T-helper 22 cell (primary cell): ENCODE results near the gene HS6ST2.

Experiments
- DNase-seq: peaks from one replicate; pipeline ENCODE4 v3.0.0-alpha.2; 2020; ENCODE audit warnings: low read depth

The HS6ST2 gene

GRCh38 chrX:132613801-132614200 lies 344.6 kb downstream of the HS6ST2 start:
- DNase-seq = no peak

GRCh38 chrX:132612821-132613564 lies 345.4 kb downstream of the HS6ST2 start:
- no peak for DNase-seq

- DNase-seq = no peak
These were observed 347.9 kb downstream of the HS6ST2 start for GRCh38 chrX:132610536-132610935.

GRCh38 chrX:132609362-132609848 lies 349.0 kb downstream of the HS6ST2 start:
- DNase-seq = no peak

- no peak for DNase-seq
These were observed 354.6 kb downstream of the HS6ST2 start for GRCh38 chrX:132603700-132604286.

GRCh38 chrX:132602701-132603100 lies 355.7 kb downstream of the HS6ST2 start:
- no peak for DNase-seq

GRCh38 chrX:132594999-132595398 lies 363.4 kb downstream of the HS6ST2 start:
- no peak for DNase-seq

GRCh38 chrX:132594129-132594528 lies 364.3 kb downstream of the HS6ST2 start:
- no peak for DNase-seq

- DNase-seq = no peak
These were observed 365.5 kb downstream of the HS6ST2 start for GRCh38 chrX:132592880-132593279.

GRCh38 chrX:132591719-132592275 lies 366.6 kb downstream of the HS6ST2 start:
- no peak for DNase-seq

GRCh38 chrX:132590350-132591026 lies 367.9 kb downstream of the HS6ST2 start:
- no peak for DNase-seq

GRCh38 chrX:132584936-132585335 lies 373.5 kb downstream of the HS6ST2 start:
- DNase-seq = no peak

- no peak for DNase-seq
These were observed 381.5 kb downstream of the HS6ST2 start for GRCh38 chrX:132576939-132577338.
